Neural cell (in vitro differentiated cells): Measurements from ENCODE around the gene GALK1. TPM values are rescaled to one million over a fixed set of nuclear protein-coding genes. Genes with fewer than 3 reads are reported as not detected.

ENCODE experiments used
- H2AFZ ChIP-seq: fragments of 200-600, 300-800 bp; sonication (generic), shearing (Covaris generic); 2 replicates; pipeline ENCODE4 v1.6.0; 2014; ENCODE audit warnings: low read depth, mild to moderate bottlenecking, antibody characterized with exemption, low read length, moderate library complexity
- H3F3A ChIP-seq: fragments of 200-600 bp; shearing (Covaris generic); 2 replicates; pipeline ENCODE4 v1.6.1; 2016; ENCODE audit warnings: mild to moderate bottlenecking, moderate library complexity, mixed read lengths, antibody characterized with exemption, low read length; ENCODE audit not compliant: insufficient read depth, poor library complexity, severe bottlenecking
- H3K27ac ChIP-seq: fragments of 200-600, 300-800 bp; sonication (generic), shearing (Covaris generic); 2 replicates; pipeline ENCODE4 v1.5.1; 2014; ENCODE audit warnings: mild to moderate bottlenecking, low read length, moderate library complexity
- H3K27me3 ChIP-seq: fragments of 300-800, 200-600 bp; sonication (generic), shearing (Covaris generic); 2 replicates; pipeline ENCODE4 v1.6.0; 2014; ENCODE audit warnings: mild to moderate bottlenecking, low read depth, low read length, moderate library complexity; ENCODE audit not compliant: insufficient read depth
- H3K36me3 ChIP-seq: fragments of 300-800, 200-600 bp; sonication (generic), shearing (Covaris generic); 2 replicates; pipeline ENCODE4 v1.5.1; 2014; ENCODE audit warnings: mild to moderate bottlenecking, antibody characterized with exemption, low read length, moderate library complexity; ENCODE audit not compliant: insufficient read depth
- H3K4me2 ChIP-seq: fragments of 300-800, 200-600 bp; sonication (generic), shearing (Covaris generic); 2 replicates; pipeline ENCODE4 v1.6.0; 2014; ENCODE audit warnings: mild to moderate bottlenecking, low read length
- H3K4me3 ChIP-seq: fragments of 300-800, 200-600 bp; sonication (generic), shearing (Covaris generic); 2 replicates; pipeline ENCODE4 v1.5.1; 2014; ENCODE audit warnings: mild to moderate bottlenecking, low read length, moderate library complexity
- H3K79me2 ChIP-seq: fragments of 200-600 bp; shearing (Covaris generic); replicated peaks from 2 replicates; pipeline ENCODE4 v1.6.0; 2014; ENCODE audit warnings: mild to moderate bottlenecking, low read length, moderate library complexity; ENCODE audit not compliant: insufficient read depth
- H3K9ac ChIP-seq: fragments of 300-800, 200-600 bp; sonication (generic), shearing (Covaris generic); 2 replicates; pipeline ENCODE4 v1.6.1; 2016; ENCODE audit warnings: mild to moderate bottlenecking, low read length, mixed read lengths
- H3K9me2 ChIP-seq: fragments of 200-600 bp; shearing (Covaris generic); 2 replicates; pipeline ENCODE4 v1.6.1; 2016; ENCODE audit warnings: mild to moderate bottlenecking, low read length, mixed read lengths; ENCODE audit not compliant: insufficient read depth
- H3K9me3 ChIP-seq: fragments of 200-600, 300-800 bp; sonication (generic), shearing (Covaris generic); 2 replicates; pipeline ENCODE4 v1.6.1; 2016; ENCODE audit warnings: mild to moderate bottlenecking, mixed run types, low read length, moderate library complexity, mixed read lengths
- H4K20me1 ChIP-seq: fragments of 200-600 bp; shearing (Covaris generic); 2 replicates; pipeline ENCODE4 v1.6.1; 2016; ENCODE audit warnings: mild to moderate bottlenecking, mixed run types; ENCODE audit not compliant: insufficient read depth
- EP300 ChIP-seq: fragments of 450-650 bp; conservative IDR thresholded peaks from 2 replicates; pipeline ENCODE4 v1.6.1; 2014; ENCODE audit warnings: antibody characterized with exemption, mild to moderate bottlenecking, moderate library complexity; ENCODE audit not compliant: poor library complexity, severe bottlenecking
- EZH2 ChIP-seq: fragments of 200-600, 300-800 bp; shearing (Covaris generic), sonication (generic); IDR thresholded peaks from 2 replicates; pipeline ENCODE4 v1.6.1; 2014; ENCODE audit warnings: antibody characterized with exemption, low read length, borderline replicate concordance, mild to moderate bottlenecking; ENCODE audit not compliant: insufficient read depth, poor library complexity, severe bottlenecking
- MXI1 ChIP-seq: fragments of 450-650 bp; conservative IDR thresholded peaks from 2 replicates; pipeline ENCODE4 v1.6.1; 2014; ENCODE audit warnings: antibody characterized with exemption, mild to moderate bottlenecking; ENCODE audit not compliant: poor library complexity, severe bottlenecking
- POLR2AphosphoS5 ChIP-seq: IDR thresholded peaks from 2 replicates; pipeline ENCODE4 v1.6.1; 2012
- RAD21 ChIP-seq: fragments of 450-650 bp; conservative IDR thresholded peaks from 2 replicates; pipeline ENCODE4 v1.6.1; 2014; ENCODE audit warnings: antibody characterized with exemption, mild to moderate bottlenecking, moderate library complexity
- SMC3 ChIP-seq: fragments of 450-650 bp; conservative IDR thresholded peaks from 2 replicates; pipeline ENCODE4 v1.6.1; 2014; ENCODE audit warnings: antibody characterized with exemption, mild to moderate bottlenecking, moderate library complexity; ENCODE audit not compliant: poor library complexity
- TAF1 ChIP-seq: IDR thresholded peaks from 2 replicates; pipeline ENCODE4 v1.6.1; 2012; ENCODE audit warnings: low read depth
- polyA plus RNA-seq: library from polyadenylated mRNA; depleted of rRNA; stranded (reverse); fragments of >200 nt; gene quantifications from 2 replicates; pipeline ENCODE4 v1.2.3, GENCODE V29; 2014
- TF ChIP-seq, protein P1 (sequence below): fragments of 450-650 bp; IDR thresholded peaks from 2 replicates; pipeline ENCODE4 v1.5.1; 2014; ENCODE audit warnings: antibody characterized with exemption, mild to moderate bottlenecking, moderate library complexity; ENCODE audit not compliant: poor library complexity, severe bottlenecking
- TF ChIP-seq, protein P2 (sequence below): IDR thresholded peaks from 2 replicates; pipeline ENCODE4 v1.6.1; 2012; ENCODE audit warnings: borderline replicate concordance

GALK1 gene
- polyA plus RNA-seq, 1 donor from 2014 or later, result 4.8 TPM

DNA sequence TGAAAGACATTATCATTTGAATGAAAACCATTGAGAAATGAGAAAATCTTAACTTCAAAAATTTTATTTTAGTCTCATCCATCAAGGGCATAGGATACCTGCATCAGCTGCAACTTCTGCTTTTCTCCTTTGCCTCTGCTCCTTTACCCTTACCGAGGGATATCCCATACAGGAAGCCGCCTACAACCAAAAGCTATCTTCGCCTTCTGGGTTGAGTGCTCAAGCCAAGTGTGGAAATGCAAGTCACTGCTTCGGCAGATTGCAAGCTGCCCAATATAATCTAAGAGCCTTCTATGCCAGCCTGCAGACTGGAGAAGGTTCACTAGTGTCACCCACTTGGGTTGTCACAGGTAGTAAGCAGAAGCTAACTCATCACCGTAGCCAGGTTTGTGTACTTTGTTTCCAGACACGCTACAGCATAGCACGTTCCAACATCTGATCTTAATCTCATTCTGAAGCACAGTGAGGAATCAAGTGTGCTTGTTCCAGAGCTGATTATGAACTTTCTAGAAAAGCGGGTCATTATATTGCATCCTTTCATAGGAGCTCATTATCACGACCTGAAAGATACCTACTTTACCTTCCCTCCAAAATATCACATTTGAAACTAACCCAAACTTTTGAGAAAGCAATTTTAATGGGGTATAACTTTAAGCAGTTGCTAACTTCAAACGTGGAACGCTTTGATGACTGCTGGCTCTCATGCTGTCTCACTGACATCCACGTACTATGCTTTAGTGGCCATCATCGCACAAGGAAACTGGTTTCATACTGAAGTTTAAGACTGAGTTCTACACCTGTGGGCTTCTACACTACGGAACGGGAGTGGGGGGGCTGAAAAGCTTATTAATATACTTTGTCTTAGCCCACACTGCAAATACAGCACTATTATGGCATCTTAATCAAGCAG is 11.6 kb upstream of the GALK1 start:
- Histone ChIP-seq H3K27me3 (no peaks in the 10 kb centered on the region), H3F3A (peaks cover 8% of the 10 kb centered on the region), H3K9me2 (no peaks in the 10 kb centered on the region), H2AFZ (no peak overlapping the region), H3K4me2 (peak overlapping the region; percentile 86), H4K20me1 (peaks cover 50% of the 10 kb centered on the region), H3K36me3 (peaks cover 8% of the 10 kb centered on the region), H3K27ac (no peak overlapping the region), H3K9me3 (no peaks in the 10 kb centered on the region), H3K4me3 (peak overlapping the region; percentile 96), H3K9ac (peak overlapping the region; percentile 98), H3K79me2 (peaks cover 50% of the 10 kb centered on the region)
- no peak for TF ChIP-seq TAF1
- TF ChIP-seq EZH2, result no peak
- peak; percentile 7 for TF ChIP-seq POLR2AphosphoS5

DNA sequence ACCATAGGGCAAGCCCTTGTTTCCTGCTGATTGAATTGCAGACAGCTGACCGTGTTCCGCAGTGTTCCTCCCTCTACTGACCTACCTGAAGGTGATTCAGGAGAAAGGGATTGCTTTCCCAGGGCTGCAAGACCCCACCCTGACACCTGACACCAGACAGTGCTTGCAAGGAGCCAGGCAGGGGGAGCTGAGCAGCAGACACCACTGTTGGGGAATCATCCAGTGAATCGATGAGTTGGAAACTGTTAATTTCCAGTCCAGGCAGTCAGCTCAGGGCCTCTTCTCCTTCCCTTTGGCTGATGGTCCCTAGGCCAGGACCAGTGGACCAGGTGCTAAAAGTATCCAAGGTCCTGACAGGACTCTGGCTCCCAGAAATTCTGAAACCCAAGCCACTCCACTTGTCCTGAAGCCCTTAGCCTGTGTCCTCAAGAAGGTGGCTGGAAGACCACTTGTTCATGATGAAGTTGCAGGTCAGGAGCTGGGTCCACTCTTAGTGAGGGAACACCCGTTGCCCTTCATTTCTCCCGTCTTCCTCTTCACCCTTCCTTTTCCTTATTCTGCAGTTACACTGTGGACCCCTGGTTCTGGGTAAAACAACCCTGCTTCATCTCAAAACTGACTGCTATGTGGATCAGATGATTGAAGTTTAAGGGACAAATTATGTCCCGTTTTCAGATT is 10.1 kb upstream of the GALK1 start:
- peaks cover 8% of the 10 kb centered on the region for H3K36me3 ChIP-seq

DNA sequence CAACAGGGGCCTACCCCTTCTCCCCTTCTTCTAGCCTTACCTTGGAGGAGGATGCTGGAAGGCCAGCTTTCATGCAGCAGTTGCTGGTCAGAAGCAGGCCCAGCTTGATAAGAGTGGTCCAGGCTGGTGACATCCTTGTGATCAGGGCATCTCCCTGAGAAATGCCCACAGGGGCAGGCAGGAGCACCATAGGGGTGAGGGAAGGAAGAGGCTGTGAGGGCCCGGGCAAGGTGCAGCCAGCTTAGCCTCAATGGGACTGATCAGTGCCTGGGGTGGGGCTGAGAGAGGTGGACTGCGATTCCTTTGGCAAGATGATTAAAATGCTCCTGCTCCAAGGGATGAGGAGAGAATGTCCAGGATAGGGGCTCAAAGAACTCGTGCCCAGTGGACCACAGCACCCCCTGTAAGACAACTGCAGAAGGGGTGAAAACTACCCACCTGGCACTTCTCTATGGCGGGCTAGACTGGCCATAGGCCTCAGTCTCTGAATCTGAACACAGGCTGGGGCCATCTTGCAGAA is 9.5 kb upstream of the GALK1 start:
- Histone ChIP-seq H2AFZ (no peak overlapping the region), H3K79me2 (peaks cover 50% of the 10 kb centered on the region), H3K27me3 (no peaks in the 10 kb centered on the region), H3K4me3 (peak overlapping the region; percentile 96), H3K9me3 (no peaks in the 10 kb centered on the region), H3K9ac (no peak overlapping the region), H3K9me2 (no peaks in the 10 kb centered on the region), H3F3A (no peaks in the 10 kb centered on the region), H4K20me1 (peaks cover 50% of the 10 kb centered on the region), H3K36me3 (peaks cover 8% of the 10 kb centered on the region), H3K4me2 (no peak overlapping the region), H3K27ac (no peak overlapping the region)
- peak; percentile 49 for TF ChIP-seq POLR2AphosphoS5
- TF ChIP-seq MXI1, result no peak
- peak; percentile 11 for TF ChIP-seq TAF1
- no peak for TF ChIP-seq EP300

More for the DNA sequence above, 10.1 kb upstream of the GALK1 start:
- Histone ChIP-seq H3K4me2 (peak overlapping the region; percentile 44), H3K9me3 (no peaks in the 10 kb centered on the region), H3K4me3 (peak overlapping the region; percentile 96), H3K79me2 (peaks cover 50% of the 10 kb centered on the region), H3K9me2 (no peaks in the 10 kb centered on the region), H2AFZ (no peak overlapping the region), H3F3A (peaks cover under 1% of the 10 kb centered on the region), H3K27me3 (no peaks in the 10 kb centered on the region), H3K27ac (no peak overlapping the region), H4K20me1 (peaks cover 50% of the 10 kb centered on the region), H3K9ac (no peak overlapping the region)
- no peak for TF ChIP-seq MXI1
- peak; percentile 28 for TF ChIP-seq POLR2AphosphoS5

DNA sequence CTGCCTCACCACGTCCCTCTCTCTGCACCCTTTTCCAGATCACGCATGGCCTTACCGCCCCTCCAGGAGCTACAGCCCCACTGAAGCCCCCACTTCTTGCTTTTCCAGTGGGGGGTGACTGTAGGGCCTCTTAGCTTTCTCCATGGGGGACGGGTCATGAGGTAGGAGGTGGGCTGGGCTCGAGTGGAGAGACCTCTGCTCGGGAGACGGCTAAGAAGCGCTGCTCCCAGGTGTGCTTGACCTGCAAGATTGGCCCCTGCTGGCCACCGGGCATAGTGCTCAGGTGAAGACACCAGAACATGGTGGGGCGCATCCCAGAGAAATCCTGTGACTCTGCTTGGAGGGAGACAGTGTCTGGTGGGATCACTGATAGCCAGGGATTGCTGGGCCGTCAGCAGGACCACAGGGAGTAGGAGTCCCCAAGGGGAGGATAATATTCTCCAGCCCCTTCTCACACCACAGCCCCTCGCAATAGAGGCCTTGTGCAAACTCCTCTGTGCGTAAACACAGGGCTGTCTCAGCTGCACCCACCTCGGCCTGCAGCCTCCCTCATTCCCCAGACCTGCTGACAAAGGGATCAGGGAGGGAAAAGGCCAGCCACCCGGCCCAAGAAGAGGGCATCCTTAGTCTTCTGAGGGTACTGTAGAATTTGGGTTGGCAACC is 8.9 kb upstream of the GALK1 start:
- TF ChIP-seq RAD21, result no peak
- TF ChIP-seq, protein P1, sequence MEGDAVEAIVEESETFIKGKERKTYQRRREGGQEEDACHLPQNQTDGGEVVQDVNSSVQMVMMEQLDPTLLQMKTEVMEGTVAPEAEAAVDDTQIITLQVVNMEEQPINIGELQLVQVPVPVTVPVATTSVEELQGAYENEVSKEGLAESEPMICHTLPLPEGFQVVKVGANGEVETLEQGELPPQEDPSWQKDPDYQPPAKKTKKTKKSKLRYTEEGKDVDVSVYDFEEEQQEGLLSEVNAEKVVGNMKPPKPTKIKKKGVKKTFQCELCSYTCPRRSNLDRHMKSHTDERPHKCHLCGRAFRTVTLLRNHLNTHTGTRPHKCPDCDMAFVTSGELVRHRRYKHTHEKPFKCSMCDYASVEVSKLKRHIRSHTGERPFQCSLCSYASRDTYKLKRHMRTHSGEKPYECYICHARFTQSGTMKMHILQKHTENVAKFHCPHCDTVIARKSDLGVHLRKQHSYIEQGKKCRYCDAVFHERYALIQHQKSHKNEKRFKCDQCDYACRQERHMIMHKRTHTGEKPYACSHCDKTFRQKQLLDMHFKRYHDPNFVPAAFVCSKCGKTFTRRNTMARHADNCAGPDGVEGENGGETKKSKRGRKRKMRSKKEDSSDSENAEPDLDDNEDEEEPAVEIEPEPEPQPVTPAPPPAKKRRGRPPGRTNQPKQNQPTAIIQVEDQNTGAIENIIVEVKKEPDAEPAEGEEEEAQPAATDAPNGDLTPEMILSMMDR, result no peak
- TF ChIP-seq MXI1, result no peak
- TF ChIP-seq EP300, result no peak
- peak; percentile 52 for TF ChIP-seq POLR2AphosphoS5
- TF ChIP-seq EZH2, result no peak
- no peak for TF ChIP-seq SMC3
- TF ChIP-seq, protein P2, sequence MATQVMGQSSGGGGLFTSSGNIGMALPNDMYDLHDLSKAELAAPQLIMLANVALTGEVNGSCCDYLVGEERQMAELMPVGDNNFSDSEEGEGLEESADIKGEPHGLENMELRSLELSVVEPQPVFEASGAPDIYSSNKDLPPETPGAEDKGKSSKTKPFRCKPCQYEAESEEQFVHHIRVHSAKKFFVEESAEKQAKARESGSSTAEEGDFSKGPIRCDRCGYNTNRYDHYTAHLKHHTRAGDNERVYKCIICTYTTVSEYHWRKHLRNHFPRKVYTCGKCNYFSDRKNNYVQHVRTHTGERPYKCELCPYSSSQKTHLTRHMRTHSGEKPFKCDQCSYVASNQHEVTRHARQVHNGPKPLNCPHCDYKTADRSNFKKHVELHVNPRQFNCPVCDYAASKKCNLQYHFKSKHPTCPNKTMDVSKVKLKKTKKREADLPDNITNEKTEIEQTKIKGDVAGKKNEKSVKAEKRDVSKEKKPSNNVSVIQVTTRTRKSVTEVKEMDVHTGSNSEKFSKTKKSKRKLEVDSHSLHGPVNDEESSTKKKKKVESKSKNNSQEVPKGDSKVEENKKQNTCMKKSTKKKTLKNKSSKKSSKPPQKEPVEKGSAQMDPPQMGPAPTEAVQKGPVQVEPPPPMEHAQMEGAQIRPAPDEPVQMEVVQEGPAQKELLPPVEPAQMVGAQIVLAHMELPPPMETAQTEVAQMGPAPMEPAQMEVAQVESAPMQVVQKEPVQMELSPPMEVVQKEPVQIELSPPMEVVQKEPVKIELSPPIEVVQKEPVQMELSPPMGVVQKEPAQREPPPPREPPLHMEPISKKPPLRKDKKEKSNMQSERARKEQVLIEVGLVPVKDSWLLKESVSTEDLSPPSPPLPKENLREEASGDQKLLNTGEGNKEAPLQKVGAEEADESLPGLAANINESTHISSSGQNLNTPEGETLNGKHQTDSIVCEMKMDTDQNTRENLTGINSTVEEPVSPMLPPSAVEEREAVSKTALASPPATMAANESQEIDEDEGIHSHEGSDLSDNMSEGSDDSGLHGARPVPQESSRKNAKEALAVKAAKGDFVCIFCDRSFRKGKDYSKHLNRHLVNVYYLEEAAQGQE, result no peak
- H3K9ac ChIP-seq, result no peak overlapping the region
- H3K9me2 ChIP-seq, result no peaks in the 10 kb centered on the region
- H3K79me2 ChIP-seq, result peaks cover 45% of the 10 kb centered on the region
- H3K36me3 ChIP-seq, result peaks cover 8% of the 10 kb centered on the region
- no peaks in the 10 kb centered on the region for H3F3A ChIP-seq
- H4K20me1 ChIP-seq, result peaks cover 45% of the 10 kb centered on the region
- no peak overlapping the region for H3K4me3 ChIP-seq
- no peak overlapping the region for H2AFZ ChIP-seq
- no peak overlapping the region for H3K4me2 ChIP-seq
- no peaks in the 10 kb centered on the region for H3K27me3 ChIP-seq
- H3K9me3 ChIP-seq, result no peaks in the 10 kb centered on the region
- H3K27ac ChIP-seq, result no peak overlapping the region
